Transverse colon (tissue), 4 donors: Measurements from ENCODE around the gene VTI1A.
"Not testable (repeated sequence)": the region's sequence is repeated elsewhere in the genome, so short reads cannot be mapped to it uniquely, and the experiment has no call there.

Experiments used
- EP300 ChIP-seq: sonication (generic); formaldehyde crosslinking; IDR thresholded peaks from one replicate; pipeline ENCODE4 v1.6.1; 2017; ENCODE audit warnings: antibody characterized with exemption, low read depth
- POLR2A ChIP-seq: fragments of 450-650 bp; IDR thresholded peaks from one replicate; pipeline ENCODE4 v1.6.1; 2016; ENCODE audit warnings: antibody characterized with exemption, mild to moderate bottlenecking, moderate library complexity
- POLR2AphosphoS5 ChIP-seq, 3 donors: sonication (generic); formaldehyde crosslinking; IDR thresholded peaks; one replicate each; pipeline ENCODE4 v1.6.1; 2016; ENCODE audit warnings: antibody characterized with exemption in 3 of 3
- TF ChIP-seq, protein P1 (sequence below), 5 experiments: fragments of 200-600 bp in 3 of 5; fragments of 450-650 bp in 2 of 5; sonication (generic) in 3 of 5; IDR thresholded peaks; 1 replicate in 2 of 5; 2 replicates in 3 of 5; pipeline ENCODE4 v1.5.1; 2016 to 2017; ENCODE audit warnings: antibody characterized with exemption in 5 of 5, inconsistent platforms in 3 of 5, mild to moderate bottlenecking in 2 of 5, moderate library complexity in 1 of 5

DNA sequence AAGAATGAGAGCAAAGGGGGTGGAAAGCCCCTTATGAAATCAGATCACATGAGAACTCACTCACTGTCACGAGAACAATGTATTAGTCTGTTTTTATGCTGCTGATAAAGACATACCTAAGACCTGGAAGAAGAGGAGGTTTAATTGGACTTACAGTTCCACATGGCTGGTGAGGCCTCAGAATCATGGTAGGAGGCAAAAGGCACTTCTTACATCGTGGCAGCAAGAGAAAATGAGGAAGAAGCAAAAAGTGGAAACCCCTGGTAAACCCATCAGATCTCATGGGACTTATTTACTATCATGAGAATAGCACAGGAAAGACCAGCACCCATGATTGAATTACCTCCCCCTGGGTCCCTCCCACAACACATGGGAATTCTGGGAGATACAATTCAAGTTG, 40.2 kb upstream of the VTI1A start:
- TF ChIP-seq, protein P1, sequence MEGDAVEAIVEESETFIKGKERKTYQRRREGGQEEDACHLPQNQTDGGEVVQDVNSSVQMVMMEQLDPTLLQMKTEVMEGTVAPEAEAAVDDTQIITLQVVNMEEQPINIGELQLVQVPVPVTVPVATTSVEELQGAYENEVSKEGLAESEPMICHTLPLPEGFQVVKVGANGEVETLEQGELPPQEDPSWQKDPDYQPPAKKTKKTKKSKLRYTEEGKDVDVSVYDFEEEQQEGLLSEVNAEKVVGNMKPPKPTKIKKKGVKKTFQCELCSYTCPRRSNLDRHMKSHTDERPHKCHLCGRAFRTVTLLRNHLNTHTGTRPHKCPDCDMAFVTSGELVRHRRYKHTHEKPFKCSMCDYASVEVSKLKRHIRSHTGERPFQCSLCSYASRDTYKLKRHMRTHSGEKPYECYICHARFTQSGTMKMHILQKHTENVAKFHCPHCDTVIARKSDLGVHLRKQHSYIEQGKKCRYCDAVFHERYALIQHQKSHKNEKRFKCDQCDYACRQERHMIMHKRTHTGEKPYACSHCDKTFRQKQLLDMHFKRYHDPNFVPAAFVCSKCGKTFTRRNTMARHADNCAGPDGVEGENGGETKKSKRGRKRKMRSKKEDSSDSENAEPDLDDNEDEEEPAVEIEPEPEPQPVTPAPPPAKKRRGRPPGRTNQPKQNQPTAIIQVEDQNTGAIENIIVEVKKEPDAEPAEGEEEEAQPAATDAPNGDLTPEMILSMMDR (IDR thresholded peaks at IDR 0.05): not testable (repeated sequence)
- not testable (repeated sequence) for TF ChIP-seq POLR2AphosphoS5 (IDR thresholded peaks at IDR 0.05); EP300; POLR2A
